ENCODE results near the gene ACTL9. TPM values are rescaled to one million over a fixed set of nuclear protein-coding genes. Genes with fewer than 3 reads are reported as not detected.

Gene ACTL9
- total RNA-seq, 1 experiment from 2014 or later, result not detected

DNA sequence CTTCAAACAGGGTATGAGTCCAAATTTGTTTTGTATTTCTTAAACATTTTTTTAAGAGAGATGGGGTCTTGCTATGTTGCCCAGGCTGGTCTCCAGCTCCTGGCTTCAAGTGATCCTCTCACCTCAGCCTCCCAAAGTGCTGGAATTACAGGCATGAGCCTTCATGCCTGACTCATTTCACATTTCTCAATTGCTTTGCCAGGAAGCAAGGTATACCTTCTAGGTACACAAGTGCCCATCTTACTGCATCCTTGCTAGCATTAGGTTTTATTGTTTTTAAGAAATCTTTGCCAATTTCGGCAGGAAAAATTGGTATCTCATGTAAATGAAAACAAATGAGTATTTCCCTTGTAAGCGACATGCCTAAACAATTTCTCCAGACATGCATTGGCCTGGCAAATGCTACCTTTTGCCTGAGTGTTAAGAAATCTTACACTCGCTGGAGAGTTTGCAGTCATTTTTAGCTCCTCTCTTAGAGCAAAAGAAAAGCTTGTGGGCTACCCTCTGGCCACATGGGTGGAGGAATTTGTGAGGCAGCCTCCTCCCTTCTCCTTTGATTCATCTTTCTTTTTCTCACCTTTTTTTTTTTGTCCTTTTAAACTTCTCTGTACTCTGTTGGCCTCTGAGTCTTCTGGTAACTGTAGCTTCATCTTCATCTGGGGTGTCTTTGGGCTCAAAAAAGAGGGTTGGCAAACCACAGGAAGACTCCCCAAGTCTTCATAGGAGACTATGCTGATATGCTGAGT is 33.0 kb downstream of the ACTL9 start:
- no TSS peak for BruUV-seq (replicated peaks)

DNA sequence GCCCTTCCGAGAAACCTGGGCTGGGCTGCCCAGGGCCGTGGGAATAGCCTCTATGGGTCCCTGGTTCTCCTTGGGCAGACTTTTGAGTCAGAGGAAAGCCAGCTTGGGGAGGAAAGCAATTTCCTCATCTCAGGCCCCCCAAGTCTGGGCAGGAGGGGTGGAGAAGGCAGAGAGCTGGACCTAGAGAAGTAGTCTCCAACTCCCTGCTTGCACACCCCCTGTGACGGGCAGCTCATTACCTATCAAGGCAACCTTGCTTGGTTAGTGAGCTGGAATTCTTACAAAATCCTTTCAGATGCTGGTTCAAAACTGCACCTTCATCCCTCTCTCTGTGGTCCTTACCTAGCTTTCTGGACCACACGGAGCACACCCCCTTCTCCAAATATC is 33.9 kb downstream of the ACTL9 start:
- Mint-ChIP-seq H3K27me3 (ENCODE audit: unreplicated experiment) (peaks cover 42% of the 10 kb centered on the region), H3K9me3 (ENCODE audit: low read depth, unreplicated experiment) (no peaks in the 10 kb centered on the region), H3K4me3 (ENCODE audit: low read depth, unreplicated experiment) (no peak overlapping the region), H3K36me3 (ENCODE audit: insufficient read depth, unreplicated experiment) (no peaks in the 10 kb centered on the region), H3K27ac (ENCODE audit: unreplicated experiment) (no peak overlapping the region), H3K4me1 (ENCODE audit: low read depth, unreplicated experiment) (no peaks in the 10 kb centered on the region)
- no peak for DNase-seq
- intact Hi-C loops (cut with micrococcal nuclease; ENCODE audit: unreplicated experiment), result no loop called here
- CTCF ChIA-PET, result no interaction called here
- BruUV-seq (replicated peaks), result no TSS peak
- TF ChIP-seq, protein P1, sequence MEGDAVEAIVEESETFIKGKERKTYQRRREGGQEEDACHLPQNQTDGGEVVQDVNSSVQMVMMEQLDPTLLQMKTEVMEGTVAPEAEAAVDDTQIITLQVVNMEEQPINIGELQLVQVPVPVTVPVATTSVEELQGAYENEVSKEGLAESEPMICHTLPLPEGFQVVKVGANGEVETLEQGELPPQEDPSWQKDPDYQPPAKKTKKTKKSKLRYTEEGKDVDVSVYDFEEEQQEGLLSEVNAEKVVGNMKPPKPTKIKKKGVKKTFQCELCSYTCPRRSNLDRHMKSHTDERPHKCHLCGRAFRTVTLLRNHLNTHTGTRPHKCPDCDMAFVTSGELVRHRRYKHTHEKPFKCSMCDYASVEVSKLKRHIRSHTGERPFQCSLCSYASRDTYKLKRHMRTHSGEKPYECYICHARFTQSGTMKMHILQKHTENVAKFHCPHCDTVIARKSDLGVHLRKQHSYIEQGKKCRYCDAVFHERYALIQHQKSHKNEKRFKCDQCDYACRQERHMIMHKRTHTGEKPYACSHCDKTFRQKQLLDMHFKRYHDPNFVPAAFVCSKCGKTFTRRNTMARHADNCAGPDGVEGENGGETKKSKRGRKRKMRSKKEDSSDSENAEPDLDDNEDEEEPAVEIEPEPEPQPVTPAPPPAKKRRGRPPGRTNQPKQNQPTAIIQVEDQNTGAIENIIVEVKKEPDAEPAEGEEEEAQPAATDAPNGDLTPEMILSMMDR (IDR thresholded peaks at IDR 0.05; ENCODE audit: unreplicated experiment), result no peak

More for the DNA sequence above, 33.0 kb downstream of the ACTL9 start:
- CTCF ChIA-PET, result interaction anchor here (0.6 kb wide), 1 partner anchor 461 kb away, joined by 3 read pairs; no protein-coding TSS in a partner anchor
- no peak for DNase-seq
- H3K27ac Mint-ChIP-seq (ENCODE audit: unreplicated experiment), result no peak overlapping the region
- TF ChIP-seq, protein P1 (IDR thresholded peaks at IDR 0.05; ENCODE audit: unreplicated experiment), result no peak
- H3K4me3 Mint-ChIP-seq (ENCODE audit: low read depth, unreplicated experiment), result no peak overlapping the region
- no peaks in the 10 kb centered on the region for H3K9me3 Mint-ChIP-seq (ENCODE audit: low read depth, unreplicated experiment)
- no peaks in the 10 kb centered on the region for H3K4me1 Mint-ChIP-seq (ENCODE audit: low read depth, unreplicated experiment)
- intact Hi-C loops (cut with micrococcal nuclease; ENCODE audit: unreplicated experiment), result no loop called here
- no peaks in the 10 kb centered on the region for H3K36me3 Mint-ChIP-seq (ENCODE audit: insufficient read depth, unreplicated experiment)
- peaks cover 38% of the 10 kb centered on the region for H3K27me3 Mint-ChIP-seq (ENCODE audit: unreplicated experiment)

DNA sequence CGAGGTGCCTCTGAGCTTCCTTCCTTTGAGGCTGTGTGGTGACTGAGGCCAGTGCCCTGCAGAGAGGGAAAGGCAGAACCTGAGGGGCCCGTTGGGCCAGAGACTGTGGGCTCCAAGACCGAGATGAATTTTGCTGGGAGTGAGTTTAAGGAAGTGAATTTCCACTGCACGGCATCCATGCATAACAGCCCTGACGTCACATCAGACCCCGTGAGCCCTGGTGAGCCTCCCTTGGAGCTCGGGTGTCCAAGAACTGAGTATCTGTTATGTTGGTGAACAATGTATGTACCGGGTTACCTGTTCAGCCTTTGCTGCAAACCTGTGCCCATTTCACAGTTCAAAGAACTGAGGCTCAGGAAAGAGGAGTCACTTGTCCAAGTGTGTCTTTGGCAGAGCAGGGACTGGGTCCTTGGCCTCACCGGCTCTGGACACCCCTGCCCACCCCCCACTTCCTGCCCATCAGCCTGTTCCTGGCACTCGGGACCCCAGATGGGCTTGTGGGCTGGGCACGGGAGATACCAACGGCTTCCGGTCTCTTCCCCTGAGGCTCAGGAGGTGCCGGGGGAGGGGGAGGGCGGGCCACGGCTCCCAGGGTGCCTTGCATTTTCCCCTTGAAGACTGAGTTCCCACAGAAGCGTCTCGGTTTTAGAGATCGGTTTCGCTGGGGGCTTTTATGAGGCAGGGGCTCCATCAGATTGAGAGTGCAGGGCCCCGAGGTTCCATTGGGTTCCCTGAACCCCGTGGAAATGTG is 34.5 kb downstream of the ACTL9 start:
- H3K27ac Mint-ChIP-seq (ENCODE audit: unreplicated experiment), result no peak overlapping the region
- CTCF ChIA-PET, result no interaction called here
- H3K36me3 Mint-ChIP-seq (ENCODE audit: insufficient read depth, unreplicated experiment), result no peaks in the 10 kb centered on the region
- BruUV-seq (replicated peaks), result no TSS peak
- no peaks in the 10 kb centered on the region for H3K4me1 Mint-ChIP-seq (ENCODE audit: low read depth, unreplicated experiment)
- no peaks in the 10 kb centered on the region for H3K9me3 Mint-ChIP-seq (ENCODE audit: low read depth, unreplicated experiment)
- DNase-seq, result no peak
- TF ChIP-seq, protein P1 (IDR thresholded peaks at IDR 0.05; ENCODE audit: unreplicated experiment), result no peak
- no peak overlapping the region for H3K4me3 Mint-ChIP-seq (ENCODE audit: low read depth, unreplicated experiment)
- intact Hi-C loops (cut with micrococcal nuclease; ENCODE audit: unreplicated experiment), result no loop called here
- peaks cover 48% of the 10 kb centered on the region for H3K27me3 Mint-ChIP-seq (ENCODE audit: unreplicated experiment)

DNA sequence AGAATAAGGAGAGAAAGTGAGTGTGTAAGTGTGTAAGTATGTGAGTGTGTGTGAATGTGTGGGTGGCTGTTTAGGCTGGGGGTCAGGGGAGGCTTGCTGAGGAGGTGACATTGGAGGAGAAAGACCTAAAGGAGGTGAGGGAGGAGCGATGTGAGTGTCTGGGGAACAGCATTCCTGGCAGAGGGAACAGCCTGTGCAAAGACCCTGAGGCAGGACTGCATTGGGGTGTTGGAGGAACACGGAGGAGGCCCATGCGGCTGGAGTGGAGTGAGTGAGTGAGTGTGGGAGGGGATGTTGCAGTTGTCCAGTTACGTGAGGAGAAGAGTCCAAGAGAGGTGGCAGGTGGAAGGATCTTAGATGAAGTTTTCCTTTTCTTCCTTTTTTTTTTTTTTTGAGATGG is 36.3 kb downstream of the ACTL9 start:
- CTCF ChIA-PET, result no interaction called here
- Mint-ChIP-seq H3K4me1 (ENCODE audit: low read depth, unreplicated experiment) (no peaks in the 10 kb centered on the region), H3K36me3 (ENCODE audit: insufficient read depth, unreplicated experiment) (no peaks in the 10 kb centered on the region), H3K9me3 (ENCODE audit: low read depth, unreplicated experiment) (no peaks in the 10 kb centered on the region), H3K4me3 (ENCODE audit: low read depth, unreplicated experiment) (no peak overlapping the region), H3K27me3 (ENCODE audit: unreplicated experiment) (peaks cover 66% of the 10 kb centered on the region), H3K27ac (ENCODE audit: unreplicated experiment) (no peak overlapping the region)
- no TSS peak for BruUV-seq (replicated peaks)
- TF ChIP-seq, protein P1 (IDR thresholded peaks at IDR 0.05; ENCODE audit: unreplicated experiment), result no peak
- intact Hi-C loops (cut with micrococcal nuclease; ENCODE audit: unreplicated experiment), result no loop called here
- no peak for DNase-seq

All from Calu3 (cell line).